Testis (tissue), 3 donors: ENCODE results near the gene NR1I2. TPM values are rescaled to one million over a fixed set of nuclear protein-coding genes. Genes with fewer than 3 reads are reported as not detected.

Source experiments
- DNase-seq: peaks from one replicate; pipeline ENCODE4 v3.0.0-alpha.2; 2019
- H3K27ac ChIP-seq, 2 donors: fragments of 200-600 bp; sonication (generic); one replicate each; pipeline ENCODE4 v1.5.1; 2019
- H3K27me3 ChIP-seq: fragments of 200-600 bp; sonication (generic); one replicate; pipeline ENCODE4 v1.5.1; 2019
- H3K36me3 ChIP-seq: fragments of 200-600 bp; sonication (generic); one replicate; pipeline ENCODE4 v1.5.1; 2017; ENCODE audit warnings: low read depth; ENCODE audit errors: missing control alignments
- H3K4me1 ChIP-seq: fragments of 200-600 bp; sonication (generic); one replicate; pipeline ENCODE4 v1.5.1; 2019
- H3K4me3 ChIP-seq, 2 donors: fragments of 200-600 bp; sonication (generic); one replicate each; pipeline ENCODE4 v1.5.1; 2017 to 2019
- H3K9me3 ChIP-seq: fragments of 200-600 bp; sonication (generic); one replicate; pipeline ENCODE4 v1.5.1; 2017
- POLR2A ChIP-seq: fragments of 450-650 bp; IDR thresholded peaks from one replicate; pipeline ENCODE4 v1.6.1; 2017; ENCODE audit warnings: antibody characterized with exemption, mild to moderate bottlenecking, moderate library complexity
- WGBS, 2 donors: methylation state at CpG; one replicate each; pipeline ENCODE4 v1.1.5; 2018; 5-methylcytosine and 5-hydroxymethylcytosine counted together
- intact Hi-C: fragments of 100-400 bp; cut with DNase I; formaldehyde crosslinking; loops from one replicate; pipeline ENCODE4 v1.15.1; 2023; ENCODE audit warnings: low total_unique reads
- polyA plus RNA-seq: library from polyadenylated mRNA; stranded (reverse); fragments of 350-450 nt; fragmentation: Illumina TruSeq; extraction: RNeasy Lipid Tissue Mini Kit (QIAGEN cat#74804); gene quantifications from one replicate; pipeline ENCODE4 v1.2.3, GENCODE V29; 2014; ENCODE audit warnings: low read depth, low replicate concordance; ENCODE audit not compliant: insufficient read depth
- total RNA-seq, 2 donors: library from RNA; depleted of rRNA; stranded (reverse); fragments of >200 nt; gene quantifications; one replicate each; pipeline ENCODE4 v1.2.3, GENCODE V29; 2016
- TF ChIP-seq, protein P1 (sequence below), 3 experiments: fragments of 450-650 bp in 2 of 3; fragments of 200-600 bp in 1 of 3; sonication (generic) in 1 of 3; IDR thresholded peaks; one replicate each; pipeline ENCODE4 v1.5.1; 2016 to 2019; ENCODE audit warnings: antibody characterized with exemption in 3 of 3, mild to moderate bottlenecking in 2 of 3, moderate library complexity in 1 of 3

Gene NR1I2
- total and polyA plus RNA-seq, 3 donors from 2014 or later, result 0.47 to 0.74 (median 0.57) TPM

DNA sequence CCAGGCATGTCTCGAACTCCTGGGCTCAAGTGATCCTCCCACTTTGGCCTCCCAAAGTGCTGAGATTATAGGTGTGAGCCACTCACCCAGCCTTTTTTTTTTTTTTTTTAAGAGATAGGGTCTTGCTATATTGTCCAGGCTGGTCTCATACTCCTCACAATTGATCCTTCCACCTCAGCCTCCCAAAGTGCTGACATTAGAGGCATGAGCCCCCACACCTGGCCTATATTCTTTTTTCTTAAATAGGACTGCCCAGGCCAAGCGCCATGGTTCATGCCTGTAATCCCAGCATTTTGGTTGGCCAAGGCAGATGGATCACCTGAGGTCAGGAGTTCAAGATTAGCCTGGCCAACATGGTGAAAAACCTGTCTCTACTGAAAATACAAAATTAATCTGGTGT is 12.5 kb downstream of the NR1I2 start:
- H3K27me3 ChIP-seq, result no peaks in the 10 kb centered on the region
- no peak overlapping the region for H3K4me3 ChIP-seq
- no peaks in the 10 kb centered on the region for H3K9me3 ChIP-seq
- 95 to 98% methylated on average over 2 of the region's 2 CpGs for WGBS, 2 donors
- H3K4me1 ChIP-seq, result no peaks in the 10 kb centered on the region
- H3K27ac ChIP-seq, result no peak overlapping the region
- DNase-seq, result no peak
- intact Hi-C loops, result no loop called here
- TF ChIP-seq POLR2A, result no peak
- TF ChIP-seq, protein P1, sequence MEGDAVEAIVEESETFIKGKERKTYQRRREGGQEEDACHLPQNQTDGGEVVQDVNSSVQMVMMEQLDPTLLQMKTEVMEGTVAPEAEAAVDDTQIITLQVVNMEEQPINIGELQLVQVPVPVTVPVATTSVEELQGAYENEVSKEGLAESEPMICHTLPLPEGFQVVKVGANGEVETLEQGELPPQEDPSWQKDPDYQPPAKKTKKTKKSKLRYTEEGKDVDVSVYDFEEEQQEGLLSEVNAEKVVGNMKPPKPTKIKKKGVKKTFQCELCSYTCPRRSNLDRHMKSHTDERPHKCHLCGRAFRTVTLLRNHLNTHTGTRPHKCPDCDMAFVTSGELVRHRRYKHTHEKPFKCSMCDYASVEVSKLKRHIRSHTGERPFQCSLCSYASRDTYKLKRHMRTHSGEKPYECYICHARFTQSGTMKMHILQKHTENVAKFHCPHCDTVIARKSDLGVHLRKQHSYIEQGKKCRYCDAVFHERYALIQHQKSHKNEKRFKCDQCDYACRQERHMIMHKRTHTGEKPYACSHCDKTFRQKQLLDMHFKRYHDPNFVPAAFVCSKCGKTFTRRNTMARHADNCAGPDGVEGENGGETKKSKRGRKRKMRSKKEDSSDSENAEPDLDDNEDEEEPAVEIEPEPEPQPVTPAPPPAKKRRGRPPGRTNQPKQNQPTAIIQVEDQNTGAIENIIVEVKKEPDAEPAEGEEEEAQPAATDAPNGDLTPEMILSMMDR (IDR thresholded peaks at IDR 0.05), result no peak
- H3K36me3 ChIP-seq, result no peaks in the 10 kb centered on the region

DNA sequence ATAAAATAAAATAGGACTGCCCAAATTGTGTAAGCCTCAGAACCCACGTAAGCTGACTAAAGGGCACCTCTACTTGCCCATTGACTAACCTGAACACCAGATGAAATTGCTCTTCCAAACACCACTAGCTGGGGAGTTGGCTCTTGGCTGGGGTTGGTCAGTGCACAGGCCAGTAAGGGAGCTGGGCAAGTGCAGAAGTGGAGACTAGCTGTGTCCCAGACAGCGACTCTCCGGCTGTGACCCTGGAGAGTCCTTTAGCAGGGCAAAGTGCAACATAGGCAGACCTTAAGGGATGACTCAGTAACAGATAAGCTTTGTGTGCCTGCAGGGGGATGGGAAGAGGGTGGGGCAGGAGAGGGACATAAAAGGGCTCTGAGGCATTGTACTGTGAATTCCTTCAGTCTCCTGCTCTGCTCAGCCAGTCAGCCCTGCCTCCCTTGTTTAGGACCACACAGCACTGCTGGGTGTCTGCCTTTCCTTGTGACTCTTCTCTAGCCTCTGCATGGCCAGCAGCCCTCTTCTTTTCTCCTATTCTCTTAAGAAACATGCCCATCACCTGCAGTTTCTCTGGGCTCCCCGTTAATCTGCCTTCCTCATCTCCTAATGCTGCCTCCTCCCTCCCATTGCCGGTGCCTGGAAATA is 13.2 kb downstream of the NR1I2 start:
- Histone ChIP-seq H3K27ac (no peak overlapping the region), H3K4me1 (no peaks in the 10 kb centered on the region), H3K4me3 (no peak overlapping the region), H3K36me3 (no peaks in the 10 kb centered on the region), H3K27me3 (no peaks in the 10 kb centered on the region), H3K9me3 (no peaks in the 10 kb centered on the region)
- intact Hi-C loops, result no loop called here
- no peak for DNase-seq
- TF ChIP-seq, protein P1 (IDR thresholded peaks at IDR 0.05), result no peak
- no peak for TF ChIP-seq POLR2A
- 60 to 70% methylated on average over 3 to 5 of the region's 5 CpGs for WGBS, 2 donors

DNA sequence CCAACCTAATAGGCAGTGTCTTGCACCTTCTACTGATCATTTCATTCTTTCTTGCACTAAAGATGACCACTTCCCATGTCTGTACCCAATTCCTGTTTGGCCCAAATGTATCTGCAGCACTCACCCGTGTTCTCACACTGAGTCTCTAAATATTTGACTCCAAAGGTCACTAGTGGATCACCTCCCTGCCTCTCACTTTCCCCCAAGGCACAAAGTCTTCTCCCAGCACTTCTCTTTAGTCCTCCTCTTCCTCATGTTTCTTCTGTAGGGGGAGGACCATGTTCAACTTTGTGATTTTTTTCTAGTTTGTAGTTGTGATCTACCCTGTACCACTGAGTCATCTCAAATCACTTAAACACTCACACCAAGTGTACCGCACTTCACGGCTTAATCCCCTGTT is 13.9 kb downstream of the NR1I2 start:
- Histone ChIP-seq H3K36me3 (no peaks in the 10 kb centered on the region), H3K9me3 (no peaks in the 10 kb centered on the region), H3K4me3 (no peak overlapping the region), H3K27ac (no peak overlapping the region), H3K27me3 (no peaks in the 10 kb centered on the region), H3K4me1 (no peaks in the 10 kb centered on the region)
- WGBS, 2 donors, result 78 to 83% methylated on average over 3 of the region's 3 CpGs
- intact Hi-C loops, result no loop called here
- TF ChIP-seq, protein P1 (IDR thresholded peaks at IDR 0.05), result no peak
- no peak for TF ChIP-seq POLR2A
- DNase-seq, result no peak

DNA sequence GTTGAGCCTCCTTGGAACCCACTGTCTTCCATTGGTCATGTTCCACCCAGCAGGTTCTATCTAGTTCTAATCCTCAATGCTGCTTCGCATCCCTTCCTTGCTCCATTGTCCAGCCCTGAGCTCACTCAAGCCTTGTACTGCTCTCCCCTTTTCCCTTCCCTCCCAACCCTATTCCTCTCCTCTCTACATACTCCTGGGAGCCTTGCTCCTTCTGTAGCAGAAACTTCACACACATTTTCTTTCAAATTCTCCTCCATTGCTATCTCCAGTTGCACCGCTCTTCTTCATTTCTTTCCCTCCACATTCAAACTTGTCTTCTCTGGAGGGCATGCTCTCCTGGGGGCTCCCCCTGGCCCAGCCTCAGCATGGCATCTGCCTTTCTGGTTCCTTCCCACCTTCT is 14.5 kb downstream of the NR1I2 start:
- intact Hi-C loops, result no loop called here
- WGBS, 2 donors, result 90 to 98% methylated on average over 2 of the region's 2 CpGs
- TF ChIP-seq, protein P1 (IDR thresholded peaks at IDR 0.05), result no peak
- no peak for TF ChIP-seq POLR2A
- Histone ChIP-seq H3K4me1 (no peaks in the 10 kb centered on the region), H3K4me3 (no peak overlapping the region), H3K36me3 (no peaks in the 10 kb centered on the region), H3K27ac (no peak overlapping the region), H3K27me3 (no peaks in the 10 kb centered on the region), H3K9me3 (no peaks in the 10 kb centered on the region)
- DNase-seq, result no peak

DNA sequence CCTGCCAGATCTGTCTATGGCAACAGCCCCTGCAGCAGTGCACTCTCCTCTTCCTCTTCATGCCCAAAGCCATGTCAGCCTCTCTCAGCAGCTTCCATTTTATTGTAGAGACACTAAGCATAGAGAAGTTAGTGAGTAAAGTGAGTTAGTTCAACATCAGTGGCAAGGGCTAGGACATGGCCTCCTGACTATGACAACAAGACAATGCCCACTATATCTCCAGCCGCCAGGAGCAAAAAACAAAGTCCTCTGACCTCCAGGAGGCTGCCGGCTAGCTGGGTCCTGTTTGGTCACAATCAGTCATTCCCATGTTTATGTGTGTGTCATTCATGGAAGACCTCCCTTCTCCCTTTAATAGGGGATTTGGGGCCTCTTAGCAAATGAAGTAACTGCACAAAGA is 14.9 kb downstream of the NR1I2 start:
- no peak overlapping the region for H3K27ac ChIP-seq
- H3K9me3 ChIP-seq, result no peaks in the 10 kb centered on the region
- H3K4me1 ChIP-seq, result no peaks in the 10 kb centered on the region
- WGBS, 2 donors, result 57 to 71% methylated on average over 2 of the region's 2 CpGs
- no peaks in the 10 kb centered on the region for H3K36me3 ChIP-seq
- no peak for DNase-seq
- H3K4me3 ChIP-seq, result no peak overlapping the region
- TF ChIP-seq, protein P1 (IDR thresholded peaks at IDR 0.05), result no peak
- no peak for TF ChIP-seq POLR2A
- intact Hi-C loops, result no loop called here
- H3K27me3 ChIP-seq, result no peaks in the 10 kb centered on the region
